Activated gamma-delta T cell treated with Interleukin-2 at 50 U/mL for 16 hours (primary cell): ENCODE data around the gene CNNM3.

Experiments
- DNase-seq: peaks from one replicate; pipeline ENCODE4 v3.0.0-alpha.2; 2020

CNNM3 gene

DNA sequence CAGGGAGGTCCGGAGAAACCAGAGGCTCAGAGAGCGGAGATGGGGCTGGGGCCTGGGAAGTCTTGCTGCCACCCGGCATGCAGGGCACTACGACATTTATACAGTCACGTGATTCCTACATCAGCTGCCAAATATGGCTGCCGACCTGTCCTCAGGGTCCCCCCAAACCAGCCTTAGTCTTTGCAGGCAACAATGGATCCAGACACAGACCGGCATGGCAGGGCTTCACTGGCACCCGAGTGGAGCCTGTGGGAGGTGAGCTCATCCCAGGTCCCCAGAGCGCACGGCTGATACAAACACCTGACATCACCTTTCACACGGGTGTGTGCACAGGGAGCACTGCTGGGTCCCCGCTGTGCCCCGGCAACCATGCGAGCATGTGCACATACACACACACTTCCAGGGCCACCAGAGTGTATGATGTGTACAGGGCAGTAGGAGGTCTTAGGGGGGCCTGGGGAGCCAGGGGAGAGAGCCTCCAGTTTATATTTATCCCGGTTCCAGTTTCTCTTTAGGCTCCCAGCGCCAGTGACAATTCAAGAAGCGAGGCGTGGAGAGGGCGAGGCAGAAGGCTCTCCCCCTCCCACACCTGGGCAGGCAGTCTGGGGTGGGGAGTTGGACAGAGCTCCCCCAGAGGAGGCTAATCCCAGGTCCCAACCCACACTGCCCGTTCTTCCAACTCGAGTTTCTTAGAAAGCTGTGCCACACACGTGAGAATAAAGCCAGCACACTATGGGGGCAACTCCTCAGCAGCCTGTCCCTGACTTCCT, 51.1 kb downstream of the CNNM3 start:
- no peak for DNase-seq

DNA sequence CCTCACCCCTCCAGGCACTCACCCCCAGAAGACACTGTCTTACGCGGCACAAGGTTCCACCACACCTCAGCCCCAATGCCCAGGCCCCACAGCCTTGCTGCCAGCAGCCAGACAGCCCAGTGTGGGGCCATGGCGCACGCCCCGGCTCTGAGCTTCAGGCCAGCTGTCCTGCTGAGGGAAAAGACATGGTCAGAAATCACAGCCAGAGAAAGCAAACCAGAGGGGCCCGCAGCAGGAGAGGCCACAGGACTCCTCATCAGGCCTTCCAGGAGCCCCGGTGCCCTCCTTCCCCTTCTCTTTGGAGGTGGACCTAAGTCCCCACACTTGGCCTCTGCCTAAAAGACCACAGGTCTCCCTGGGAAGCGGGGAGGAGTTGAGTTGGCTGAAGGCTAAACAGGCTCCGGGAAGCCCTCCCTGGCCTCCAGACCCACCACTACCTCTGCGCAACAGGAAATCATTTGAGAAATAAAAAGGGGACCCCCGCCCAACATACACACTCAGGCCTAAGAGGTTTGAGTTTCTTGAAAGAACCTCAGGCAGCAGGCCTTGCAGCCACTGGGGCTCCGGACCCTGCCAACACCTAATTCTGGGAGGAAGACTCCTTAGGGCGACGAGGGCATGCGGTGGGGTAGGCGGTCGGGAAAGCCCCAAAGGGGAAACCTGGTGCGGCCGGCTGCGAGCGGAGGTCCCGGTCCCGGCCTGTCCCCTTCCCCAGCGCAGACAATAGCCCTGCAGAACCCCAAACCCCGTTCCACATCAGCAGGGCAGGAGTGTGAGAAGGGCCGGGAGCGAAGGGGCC, 51.9 kb downstream of the CNNM3 start:
- no peak for DNase-seq

DNA sequence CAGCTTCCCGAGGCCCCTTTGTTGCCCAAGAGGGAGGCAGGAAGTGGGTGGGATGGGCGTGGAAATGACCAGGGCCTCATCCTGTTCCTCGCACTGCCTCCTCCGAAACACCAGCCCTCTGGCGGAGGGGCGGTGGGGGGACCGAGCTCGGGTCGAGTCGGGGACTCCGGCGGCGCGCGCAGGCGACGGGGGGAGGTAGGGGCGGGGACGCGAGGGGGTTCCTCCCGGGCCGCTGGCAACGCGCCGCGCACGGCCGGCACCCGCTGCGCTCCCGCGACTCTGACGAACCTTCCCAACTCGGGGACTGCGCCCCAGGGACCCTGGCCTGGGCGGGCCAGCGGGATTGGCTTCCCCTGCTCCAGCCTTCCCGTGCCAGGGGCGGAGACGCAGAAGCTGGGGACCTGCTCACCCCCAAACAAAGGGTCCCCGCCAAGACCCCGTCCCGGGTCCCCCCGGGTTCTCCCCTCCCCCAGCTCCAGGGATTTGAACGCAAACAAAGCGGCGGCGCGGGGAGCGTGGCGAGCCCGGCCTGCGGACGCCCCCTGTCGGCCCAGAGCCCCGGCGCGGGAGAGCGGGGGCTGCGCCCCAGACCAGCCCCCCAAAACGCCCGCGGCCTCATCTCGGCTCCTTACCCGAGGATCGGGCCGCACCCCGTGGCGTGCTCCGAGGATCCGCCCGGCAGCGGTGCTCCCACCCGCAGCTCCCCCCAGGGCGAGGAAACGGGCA, 52.6 kb downstream of the CNNM3 start:
- peak; percentile 62 for DNase-seq

DNA sequence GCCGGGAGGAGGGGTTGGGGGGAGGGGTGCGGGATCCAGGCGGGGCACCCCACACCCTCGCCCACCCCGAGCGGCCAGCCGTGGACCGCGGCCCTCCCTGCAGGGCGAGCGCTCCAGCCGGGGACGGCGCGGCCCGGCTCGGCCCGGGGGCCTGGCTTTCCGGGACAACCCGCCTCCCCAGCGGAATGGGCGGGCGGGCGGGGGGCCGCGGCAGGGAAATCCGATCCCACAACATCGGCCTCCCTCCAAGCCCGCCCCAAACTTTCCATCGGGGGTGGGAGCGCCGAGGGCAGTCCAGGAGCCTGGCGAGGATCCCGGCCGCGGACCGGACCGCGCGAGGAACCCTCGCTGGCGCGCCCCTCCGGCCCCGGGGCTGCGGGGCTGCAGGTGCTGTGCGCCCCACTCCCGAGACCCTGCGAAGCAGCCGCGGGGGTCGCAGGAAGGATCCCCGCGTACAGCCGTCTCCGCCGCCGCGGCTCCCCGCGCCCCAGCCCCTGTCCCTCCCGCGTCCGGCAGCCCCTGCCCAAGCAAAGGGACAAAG, 53.3 kb downstream of the CNNM3 start:
- no peak for DNase-seq

DNA sequence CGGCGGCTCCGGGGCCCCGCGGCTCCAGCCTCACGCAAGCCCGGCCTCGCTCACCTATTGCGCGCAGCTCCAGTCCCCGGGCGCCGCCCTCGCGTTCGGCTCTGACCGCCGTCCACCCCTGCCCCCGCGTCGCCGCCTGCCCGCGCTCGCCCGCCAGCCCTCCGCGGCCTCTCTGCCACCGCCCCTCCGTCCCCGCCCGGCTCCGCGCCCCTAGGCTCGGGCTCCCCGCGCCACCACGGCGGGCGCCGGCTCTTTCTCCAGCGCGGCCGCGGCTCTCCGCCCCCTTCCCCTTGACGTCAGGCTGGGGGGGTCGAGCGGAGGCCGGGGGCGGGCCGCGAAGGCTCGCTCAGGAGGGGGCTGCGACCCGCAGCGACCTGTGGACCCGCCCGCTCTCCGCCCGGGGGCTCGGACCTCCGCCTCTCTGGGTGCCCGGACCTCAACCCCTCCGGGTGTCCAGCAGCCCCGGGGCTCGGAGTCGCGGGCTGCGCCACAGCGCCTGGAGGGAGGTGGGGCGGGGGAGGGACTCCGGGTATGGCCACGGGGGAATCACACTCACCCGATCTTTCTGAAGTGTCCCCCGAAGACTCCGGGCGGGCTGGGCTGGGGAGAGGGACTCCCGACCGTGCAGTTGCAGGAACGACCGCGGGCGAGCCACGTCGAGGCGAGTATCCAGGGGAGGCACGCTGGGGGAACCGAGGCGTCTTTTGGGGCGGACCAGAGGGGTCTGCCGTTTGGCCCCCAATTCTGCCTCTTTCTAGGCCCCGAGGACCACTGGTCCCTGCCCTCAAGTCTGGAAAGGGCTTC, 54.0 kb downstream of the CNNM3 start, which contains the start of gene SEMA4C:
Gene SEMA4C, minus strand, starts transcription at position 259 of the 804 bp plus-strand sequence. CDS start 2,194 bp downstream, outside the sequence.
- peak; percentile 56 for DNase-seq

DNA sequence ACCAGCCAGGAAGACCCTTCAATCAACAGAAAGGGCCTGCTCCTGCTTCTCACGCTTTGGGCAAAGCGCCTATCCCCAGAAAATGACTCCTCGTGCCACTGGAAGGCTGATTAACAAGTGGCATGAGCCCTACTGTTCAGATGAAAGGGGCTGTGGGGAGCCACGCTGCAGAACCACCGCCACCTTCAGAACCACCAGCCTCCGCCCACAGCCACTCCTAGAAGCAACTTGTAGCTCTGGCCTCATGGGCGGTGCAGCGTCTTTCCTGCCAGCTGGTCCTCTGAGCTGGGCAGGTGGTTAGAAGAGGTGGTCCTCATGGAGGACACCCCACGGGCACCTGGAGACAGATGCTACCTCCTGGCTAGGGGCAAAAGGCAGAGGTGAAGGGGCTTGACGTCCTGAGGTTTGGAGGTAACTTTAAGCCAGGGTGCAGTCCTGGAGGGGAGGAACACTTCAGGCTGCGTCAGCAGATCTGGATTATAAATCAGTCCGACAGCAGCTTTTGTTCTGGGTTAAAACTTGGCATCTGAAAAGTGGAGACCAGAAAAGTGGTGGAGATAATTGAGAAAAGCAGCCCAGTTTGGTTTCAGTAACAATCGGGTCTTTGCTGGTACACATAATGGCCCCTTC, 54.7 kb downstream of the CNNM3 start:
- DNase-seq: peak; percentile 69

DNA sequence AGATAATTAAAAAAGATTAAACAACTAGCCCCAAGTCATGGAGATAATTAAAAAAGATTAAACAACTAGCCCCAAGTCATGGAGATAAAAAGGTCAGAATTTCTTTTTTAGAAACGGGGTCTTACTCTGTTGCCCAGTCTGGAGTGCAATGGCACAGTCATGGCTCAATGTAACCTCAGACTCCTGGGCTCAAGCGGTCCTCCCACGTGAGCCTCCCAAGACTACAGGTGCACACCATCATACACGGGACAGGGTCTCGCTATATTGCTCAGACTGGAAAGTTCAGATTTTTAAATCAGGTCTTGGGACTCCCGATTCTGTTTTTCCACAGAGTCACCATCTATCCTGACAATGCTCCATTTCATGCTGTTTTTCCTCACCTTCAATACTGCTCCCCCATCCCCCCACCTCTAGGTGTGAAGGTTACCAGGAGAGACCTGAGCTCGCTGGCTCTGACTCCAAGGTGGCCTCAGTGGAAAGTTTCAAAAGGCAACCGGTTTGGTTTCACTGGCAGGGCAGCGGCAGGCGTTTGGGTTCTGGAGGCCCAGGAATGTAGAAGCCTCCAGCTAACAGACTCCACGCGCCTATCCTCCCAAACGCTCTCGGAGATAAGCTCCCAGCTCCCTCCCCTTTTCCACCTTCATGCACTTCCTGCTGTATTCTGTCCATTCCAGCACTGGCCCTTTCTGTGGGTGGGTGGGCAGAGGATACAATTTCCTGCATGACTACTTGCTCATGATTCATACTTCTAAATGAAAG, 56.7 kb downstream of the CNNM3 start:
- no peak for DNase-seq

DNA sequence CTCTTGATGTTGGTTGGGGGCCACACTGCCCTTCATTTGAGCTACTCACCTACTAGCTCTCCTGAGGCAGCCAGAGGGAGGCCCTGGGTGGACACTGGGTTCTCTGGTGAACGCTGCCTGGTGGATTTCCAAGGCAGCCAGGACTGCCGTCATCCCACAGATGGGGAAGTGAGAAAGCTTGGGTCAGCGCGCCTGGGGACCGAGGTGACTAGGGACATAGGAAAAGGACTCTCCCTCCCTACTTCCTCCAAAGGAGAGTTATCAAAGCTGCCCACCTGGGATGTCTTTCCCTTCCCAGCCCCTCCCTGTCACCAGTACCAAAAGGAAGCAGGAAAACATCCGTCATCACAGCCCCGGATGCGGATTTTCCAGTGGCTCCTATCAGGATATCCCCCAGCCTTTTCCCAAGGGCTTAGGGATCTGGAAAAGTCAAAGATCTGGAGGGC, 57.6 kb downstream of the CNNM3 start:
- no peak for DNase-seq

DNA sequence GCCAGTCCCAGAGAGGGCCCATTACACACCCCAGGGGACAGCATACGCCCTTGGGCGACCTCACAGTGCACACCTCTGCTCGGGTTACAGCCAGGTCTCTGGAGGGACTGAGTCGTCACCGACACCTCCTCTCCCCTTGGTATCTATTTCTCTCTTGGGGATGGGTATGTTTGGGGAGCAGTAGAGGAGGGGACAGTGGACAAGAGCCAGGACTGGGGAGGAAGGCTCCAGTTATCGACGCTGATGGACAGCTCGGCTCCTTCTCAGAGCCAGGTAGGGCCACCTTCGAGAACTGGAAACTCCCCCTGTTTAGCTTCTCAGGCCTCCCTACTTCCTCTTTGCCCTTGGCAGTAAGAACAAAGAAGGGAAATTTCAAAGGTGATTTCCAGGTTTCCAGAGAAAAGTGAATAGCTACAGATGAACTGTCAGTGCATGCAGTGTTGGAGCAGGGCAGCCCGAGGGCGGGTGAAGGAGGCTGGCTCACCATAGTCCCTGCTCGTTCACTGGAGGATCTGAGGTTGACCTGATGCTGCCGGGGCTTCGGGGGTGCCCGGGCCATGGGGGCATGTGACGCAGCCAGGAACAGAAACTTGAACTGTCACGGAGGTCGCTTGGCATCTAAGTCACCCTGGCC, 58.2 kb downstream of the CNNM3 start:
- DNase-seq: no peak

DNA sequence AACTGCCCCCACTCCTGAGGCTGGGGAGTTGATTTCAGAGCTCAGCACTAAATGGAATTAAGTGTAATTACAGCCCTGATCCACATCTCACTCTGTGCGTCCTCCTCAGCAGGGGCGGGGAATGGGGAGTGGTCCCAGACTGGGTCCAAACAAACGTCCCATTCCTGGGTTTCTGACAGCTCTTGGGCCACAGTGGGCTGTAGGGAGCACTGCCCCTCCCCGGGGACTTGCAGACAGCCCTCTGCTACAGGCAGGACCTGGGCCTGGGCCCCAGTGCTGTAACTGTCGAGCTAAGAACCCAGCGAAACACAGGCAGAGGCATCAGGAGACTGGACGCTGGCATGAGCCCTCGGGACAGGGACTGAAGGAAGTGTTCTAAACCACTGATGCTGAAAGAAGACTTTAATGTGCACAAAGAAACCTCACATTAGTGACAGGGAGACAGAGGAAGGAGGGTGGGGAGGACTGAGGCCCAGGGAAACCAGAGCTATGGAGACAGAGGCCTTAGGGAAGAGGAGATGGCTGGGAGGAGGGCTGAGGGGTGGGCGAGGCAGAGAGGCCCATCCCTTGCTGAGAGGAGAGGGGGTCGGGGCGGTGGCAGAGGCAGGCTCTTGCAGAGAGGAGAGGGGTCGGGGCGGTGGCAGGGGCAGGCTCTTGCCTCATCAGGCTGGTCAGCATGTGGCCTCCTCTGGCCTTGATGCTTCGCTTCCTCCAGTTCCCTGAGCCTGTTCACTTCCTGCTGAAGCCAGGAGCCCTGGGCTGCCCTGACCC, 59.6 kb downstream of the CNNM3 start:
- no peak for DNase-seq

DNA sequence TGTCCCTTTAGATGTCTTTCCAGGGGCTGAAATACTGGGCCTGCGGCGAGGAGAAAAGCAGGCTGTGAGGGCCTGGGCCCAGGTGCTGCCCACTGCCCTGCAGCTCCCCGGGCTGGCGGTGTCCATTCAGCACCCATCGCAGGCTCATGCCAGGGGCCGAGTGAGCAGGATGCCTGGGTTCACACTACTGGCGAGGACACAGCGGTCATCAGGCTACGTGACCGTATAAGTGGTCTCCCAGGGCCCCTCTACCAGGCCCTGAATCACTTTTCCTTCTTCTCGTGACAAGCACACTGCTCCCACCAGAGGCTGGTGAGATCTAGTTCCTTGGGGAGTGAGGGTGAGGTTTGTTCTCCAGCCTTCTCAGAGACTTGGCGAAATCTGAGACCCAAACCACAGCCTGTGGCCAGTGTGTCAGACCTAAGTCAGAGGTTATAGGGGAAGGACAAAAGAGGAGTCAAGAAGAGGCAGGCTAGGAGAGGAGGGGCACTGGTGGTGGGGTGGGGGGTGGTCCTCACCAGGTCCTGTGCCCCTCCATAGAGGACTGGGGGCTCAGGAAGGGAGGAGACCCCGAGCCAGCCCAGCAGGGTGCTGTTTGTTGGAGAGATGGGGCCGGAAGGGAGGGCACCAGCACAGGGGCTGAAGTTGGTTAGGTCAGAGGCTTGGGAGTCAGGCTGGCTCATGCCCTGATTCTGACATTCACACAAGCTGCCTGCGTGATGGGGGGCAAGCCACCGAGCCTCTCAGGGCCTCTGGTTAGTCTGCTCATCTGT, 60.4 kb downstream of the CNNM3 start:
- no peak for DNase-seq

DNA sequence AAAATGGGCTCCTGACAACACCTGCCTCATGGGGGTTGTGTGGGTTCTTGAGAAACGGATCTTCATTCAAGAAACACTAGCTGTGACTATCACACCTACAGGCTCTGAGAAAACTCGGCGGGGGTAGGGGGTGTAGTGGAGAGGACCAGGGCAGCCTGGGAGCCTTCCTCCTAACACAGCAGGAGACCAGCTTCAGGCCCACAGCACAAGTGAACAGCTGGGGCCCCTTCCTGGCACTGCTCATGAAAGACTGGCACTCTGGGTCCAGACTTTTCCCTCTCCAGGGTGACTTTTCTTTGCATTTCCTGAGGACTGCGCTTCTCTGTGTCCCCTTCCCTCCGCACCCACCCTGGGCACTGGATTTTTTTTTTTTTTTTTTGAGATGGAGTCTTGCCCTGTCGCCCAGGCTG, 61.0 kb downstream of the CNNM3 start:
- DNase-seq: no peak

DNA sequence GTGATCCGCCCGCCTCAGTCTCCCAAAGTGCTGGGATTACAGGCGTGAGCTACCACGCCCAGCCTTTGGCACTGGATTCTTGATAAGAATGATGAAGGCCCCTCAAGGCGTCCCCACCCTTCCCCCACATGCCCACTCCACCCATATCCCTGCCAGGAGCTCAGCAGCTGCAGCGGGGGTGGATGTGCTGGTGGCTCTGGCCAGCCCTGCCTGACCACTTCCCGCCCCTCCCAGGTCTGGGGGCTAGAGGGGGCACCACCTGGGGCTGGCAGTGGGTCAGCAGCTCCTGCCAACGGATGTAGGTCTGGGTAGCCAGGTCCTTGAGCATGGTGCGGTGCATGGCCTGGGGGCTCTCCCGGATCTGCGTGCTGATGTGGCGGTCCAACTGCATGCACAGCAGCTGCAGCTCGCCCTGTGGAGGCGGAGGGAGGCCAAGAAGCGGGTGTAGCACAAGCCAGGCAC, 61.6 kb downstream of the CNNM3 start:
- DNase-seq: no peak

DNA sequence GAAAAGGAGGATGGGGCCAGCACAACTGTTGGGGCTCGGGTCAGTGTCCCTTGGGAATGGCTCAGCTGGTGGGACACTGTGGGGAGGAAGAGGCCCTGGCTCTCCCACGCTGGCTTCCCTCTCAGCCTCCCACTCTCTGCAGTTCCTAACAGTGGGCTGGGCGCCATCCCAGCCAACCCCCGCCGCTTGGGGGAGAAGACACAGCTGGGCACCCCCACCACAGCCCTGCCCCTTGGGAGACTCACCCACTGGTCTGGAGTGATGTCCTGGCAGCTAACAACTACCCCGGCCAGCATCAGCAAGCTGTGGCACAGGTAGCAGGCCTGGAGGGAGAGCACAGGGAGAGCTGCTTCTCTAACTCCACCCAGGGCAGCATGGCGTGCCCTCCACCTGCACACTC, 62.1 kb downstream of the CNNM3 start:
- no peak for DNase-seq

DNA sequence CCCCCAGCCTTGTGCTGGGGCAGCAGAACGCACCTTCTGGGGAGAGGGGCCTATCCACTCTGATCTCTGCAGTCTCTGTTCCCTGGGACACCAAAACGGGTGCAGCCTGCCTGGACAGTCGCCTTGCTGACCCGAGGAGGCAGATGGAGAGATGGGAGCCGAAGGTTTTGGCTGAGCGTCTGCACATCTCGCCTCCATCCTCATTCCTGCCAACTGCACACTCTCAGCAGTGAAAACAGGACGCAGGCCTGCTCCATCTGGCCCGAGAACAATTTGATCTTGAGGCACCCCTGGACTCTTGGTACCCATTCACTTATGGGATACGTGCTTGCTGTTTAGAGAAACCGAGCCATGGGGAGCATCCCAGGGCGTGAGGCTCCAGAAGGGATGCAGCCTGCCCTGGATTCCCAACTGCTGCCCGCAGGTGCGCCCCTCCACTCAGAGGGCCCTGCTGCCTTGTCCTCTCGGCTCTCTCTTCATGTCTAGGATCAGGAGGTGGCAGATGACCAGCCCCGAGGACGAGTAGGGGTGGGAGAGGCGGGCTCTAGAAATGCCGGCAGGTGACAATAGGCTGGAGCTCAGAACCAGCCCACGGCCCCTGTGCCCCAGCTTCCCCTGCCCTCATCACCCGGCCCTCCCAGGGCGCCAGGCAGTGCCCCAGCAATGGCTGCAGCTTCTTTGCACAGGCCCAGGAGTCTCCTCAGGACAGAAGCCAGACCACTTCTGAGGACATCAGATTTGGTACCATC, 62.9 kb downstream of the CNNM3 start:
- no peak for DNase-seq

DNA sequence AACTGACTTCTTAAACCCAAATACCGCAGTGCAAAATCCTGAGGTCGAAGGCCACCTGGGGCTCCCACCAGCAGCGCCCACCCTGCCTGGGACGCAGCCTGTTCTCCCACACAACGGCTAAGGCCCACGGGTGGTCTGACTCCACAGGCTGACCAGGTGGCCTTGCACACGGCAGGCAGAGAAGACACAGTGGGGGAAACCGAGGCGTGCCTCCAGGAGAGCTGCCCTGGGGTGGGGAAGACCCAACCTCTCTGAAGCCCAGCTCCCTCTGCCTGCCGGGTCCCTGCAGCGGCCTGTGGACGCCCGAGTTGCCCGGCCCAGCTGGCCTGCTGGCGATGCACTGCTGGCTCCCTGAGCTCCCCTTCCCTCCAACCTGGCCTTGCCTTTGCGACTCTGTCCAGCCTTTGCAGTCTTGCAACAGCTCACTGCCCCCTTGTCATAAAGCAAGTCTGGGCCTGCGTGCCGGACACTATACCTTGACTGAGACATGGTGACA, 63.5 kb downstream of the CNNM3 start:
- no peak for DNase-seq

DNA sequence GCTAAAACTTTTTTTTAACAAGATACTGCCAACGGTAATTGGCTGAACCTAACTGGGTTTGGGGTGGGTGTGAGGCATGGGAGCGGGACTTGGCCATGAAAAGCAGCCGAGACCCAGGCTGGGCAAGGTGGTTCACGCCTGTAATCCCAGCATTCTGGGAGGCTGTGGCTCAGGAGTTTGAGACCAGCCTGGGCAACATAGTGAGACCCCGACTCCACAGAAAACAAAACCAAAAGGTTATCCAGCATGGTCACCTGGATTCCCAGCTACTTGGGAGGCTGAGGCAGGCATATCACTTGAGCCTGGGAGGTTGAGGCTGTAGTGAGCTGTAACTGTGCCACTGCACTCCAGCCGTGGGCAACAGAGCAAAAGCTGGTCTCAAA, 64.8 kb downstream of the CNNM3 start:
- no peak for DNase-seq
